Loucy (cell line): ENCODE measurements around the gene POU2F3.

Source experiments
- CTCF ChIP-seq: fragments of 200-600 bp; sonication (generic); conservative IDR thresholded peaks from 2 replicates; pipeline ENCODE4 v1.5.1; 2014; ENCODE audit warnings: mild to moderate bottlenecking, antibody characterized with exemption, low read length
- EZH2phosphoT487 ChIP-seq: fragments of 200-600 bp; IDR thresholded peaks from 2 replicates; pipeline ENCODE4 v1.6.1; 2018; ENCODE audit warnings: antibody characterized with exemption, mild to moderate bottlenecking, moderate library complexity, borderline replicate concordance

DNA sequence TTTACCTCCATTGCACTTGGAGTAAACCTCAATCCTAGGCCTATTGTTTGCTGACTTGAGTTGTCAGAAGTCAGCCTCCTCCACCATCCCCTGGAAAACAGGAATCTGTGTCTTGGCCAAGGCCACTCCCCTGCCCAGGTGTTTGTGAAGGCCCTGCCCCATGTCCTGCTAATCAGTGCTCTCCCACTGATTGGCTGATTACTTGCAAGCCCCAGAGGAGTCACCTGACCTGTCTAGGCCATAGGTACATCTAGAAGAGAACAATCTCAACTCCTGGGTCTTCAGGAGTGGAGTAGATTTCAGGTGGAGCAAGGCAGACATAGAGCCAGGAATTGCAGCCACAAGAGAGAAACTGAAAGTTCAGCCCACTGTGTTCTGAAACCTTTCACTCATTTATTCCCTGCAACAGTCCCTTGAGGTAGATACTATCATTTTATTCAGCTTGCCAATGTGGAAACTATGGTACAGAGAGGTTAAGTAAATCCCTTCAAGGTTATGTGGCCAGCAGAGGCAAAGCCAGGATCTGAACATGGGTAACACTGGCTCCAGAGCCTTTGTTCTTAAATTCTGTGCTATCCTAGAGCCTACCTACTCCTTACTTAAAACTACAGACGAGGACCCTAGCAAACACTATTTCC, 18.7 kb upstream of the POU2F3 start:
- TF ChIP-seq CTCF, result no peak
- TF ChIP-seq EZH2phosphoT487, result no peak
